GM12878 (cell line): ENCODE measurements around the gene HLA-DRA. TPM values are rescaled to one million over a fixed set of nuclear protein-coding genes. Genes with fewer than 3 reads are reported as not detected.

Experiments used
- ATAC-seq: fragments of 200-7000 bp; cut with Tn5 transposase; 3 replicates; pipeline ENCODE4 v1.9.1; 2020; ENCODE audit warnings: mild to moderate bottlenecking, moderate library complexity
- Bru-seq: library from RNA; stranded (reverse); fragments of 400-500 nt; gene quantifications from one replicate; lab custom pipeline; 2021; lab: Mats Ljungman, UMichigan
- BruChase-seq, 2 experiments: library from RNA; stranded (reverse); fragments of 400-500 nt; gene quantifications; one replicate each; lab custom pipeline; 2021; lab: Mats Ljungman, UMichigan
- BruUV-seq: library from RNA; stranded (reverse); fragments of 400-500 nt; replicated peaks from 2 replicates; lab custom pipeline; 2021; lab: Mats Ljungman, UMichigan
- CTCF ChIA-PET: fragments of 300-600 bp; sonication (Branson Sonifier 250); formaldehyde crosslinking; extraction: SDS; loops from one replicate; lab custom pipeline; 2021; ENCODE audit warnings: inconsistent platforms; lab: Yijun Ruan, JAX
- POLR2A ChIA-PET: fragments of 350-600 bp; formaldehyde crosslinking; extraction: SDS; loops from one replicate; lab custom pipeline; 2021; ENCODE audit warnings: inconsistent platforms; lab: Charles Lee
- RAD21 ChIA-PET: fragments of 300-600 bp; sonication (Branson Sonifier 250); formaldehyde crosslinking; loops from one replicate; lab custom pipeline; 2023; ENCODE audit warnings: antibody characterized with exemption; ENCODE audit not compliant: unreplicated experiment; lab: Charles Lee
- SMC1A ChIA-PET: fragments of 300-600 bp; sonication (Branson Sonifier 250); formaldehyde crosslinking; loops from one replicate; lab custom pipeline; 2023; ENCODE audit not compliant: unreplicated experiment, uncharacterized antibody; lab: Charles Lee
- DNase-seq: peaks from one replicate; pipeline ENCODE4 v3.0.0-alpha.2; 2011; ENCODE audit warnings: low read depth, low spot score
- FAIRE-seq: peaks from 3 replicates; lab custom pipeline; 2011; peaks lifted over from hg19 to GRCh38; lab: Jason Lieb, UNC
- H2AFZ ChIP-seq: 2 replicates; pipeline ENCODE4 v1.6.0; 2011; ENCODE audit warnings: low read depth, low read length, control low read depth; ENCODE audit not compliant: control insufficient read depth
- H3K27ac ChIP-seq: 2 replicates; pipeline ENCODE4 v1.5.1; 2011; ENCODE audit warnings: control low read depth; ENCODE audit not compliant: control insufficient read depth, insufficient read depth
- H3K27me3 ChIP-seq, 2 experiments: replicated peaks in 1 of 2; 2 replicates each; pipeline versions ENCODE4 v1.6.0 to v1.6.1; 2011; ENCODE audit warnings: low read length in 1 of 2; ENCODE audit not compliant: control insufficient read depth in 2 of 2, insufficient read depth in 2 of 2
- H3K36me3 ChIP-seq, 2 experiments: 2 replicates each; pipeline ENCODE4 v1.5.1; 2011; ENCODE audit warnings: low read length in 1 of 2; ENCODE audit not compliant: control insufficient read depth in 2 of 2, insufficient read depth in 2 of 2
- H3K4me1 ChIP-seq: 2 replicates; pipeline ENCODE4 v1.6.1; 2011; ENCODE audit warnings: mild to moderate bottlenecking, low read length, moderate library complexity, mixed read lengths; ENCODE audit not compliant: control insufficient read depth, insufficient read depth
- H3K4me2 ChIP-seq: 2 replicates; pipeline ENCODE4 v1.6.0; 2011; ENCODE audit warnings: control low read depth; ENCODE audit not compliant: control insufficient read depth, insufficient read depth
- H3K4me3 ChIP-seq: fragments of 200-600 bp; sonication (generic); 2 replicates; pipeline ENCODE4 v1.5.1; 2016
- H3K79me2 ChIP-seq: 2 replicates; pipeline ENCODE4 v1.6.0; 2011; ENCODE audit warnings: low read length; ENCODE audit not compliant: control insufficient read depth, insufficient read depth
- H3K9ac ChIP-seq: 2 replicates; pipeline ENCODE4 v1.8.0; 2011; ENCODE audit warnings: low read length, control low read depth, mixed read lengths; ENCODE audit not compliant: control insufficient read depth, insufficient read depth
- H3K9me3 ChIP-seq: replicated peaks from 3 replicates; pipeline ENCODE4 v1.5.1; 2011; ENCODE audit warnings: mild to moderate bottlenecking, low read length; ENCODE audit not compliant: control insufficient read depth, insufficient read depth
- H4K20me1 ChIP-seq: 2 replicates; pipeline ENCODE4 v1.6.0; 2011; ENCODE audit not compliant: control insufficient read depth, insufficient read depth
- CBFB ChIP-seq: IDR thresholded peaks from 2 replicates; pipeline ENCODE4 v1.6.1; 2016; ENCODE audit warnings: antibody characterized with exemption, low read depth
- E2F4 ChIP-seq: IDR thresholded peaks from 2 replicates; pipeline ENCODE4 v1.6.1; 2012; ENCODE audit warnings: low read depth, low read length, improper control_type of control experiment
- ELK1 ChIP-seq: IDR thresholded peaks from 2 replicates; pipeline ENCODE4 v1.6.1; 2012; ENCODE audit warnings: low read depth, low read length, improper control_type of control experiment
- ESRRA ChIP-seq: IDR thresholded peaks from 2 replicates; pipeline ENCODE4 v1.6.1; 2012; ENCODE audit warnings: mild to moderate bottlenecking, low read length, improper control_type of control experiment
- HDAC2 ChIP-seq: fragments of 200-600 bp; sonication (generic); IDR thresholded peaks from 2 replicates; pipeline ENCODE4 v1.6.1; 2017
- NR2C1 ChIP-seq: fragments of 450-650 bp; IDR thresholded peaks from 2 replicates; pipeline ENCODE4 v1.6.1; 2017; ENCODE audit warnings: antibody characterized with exemption, mild to moderate bottlenecking, moderate library complexity
- SREBF2 ChIP-seq: IDR thresholded peaks from 2 replicates; pipeline ENCODE4 v1.6.1; 2012; ENCODE audit warnings: mild to moderate bottlenecking, low read length
- TCF3 ChIP-seq: IDR thresholded peaks from 2 replicates; pipeline ENCODE4 v1.6.1; 2012; ENCODE audit warnings: low read depth, mild to moderate bottlenecking, low read length, borderline replicate concordance; ENCODE audit not compliant: insufficient read depth
- YY1 ChIP-seq: IDR thresholded peaks from 2 replicates; pipeline ENCODE4 v1.6.1; 2011; ENCODE audit warnings: low read depth, mild to moderate bottlenecking, low read length
- ZSCAN29 ChIP-seq: fragments of 450-650 bp; IDR thresholded peaks from 2 replicates; pipeline ENCODE4 v1.6.1; 2017; ENCODE audit warnings: mild to moderate bottlenecking, moderate library complexity
- WGBS: methylation state at CpG from one replicate; pipeline ENCODE4 v1.1.6; 2016; ENCODE audit warnings: low lambda C conversion rate; ENCODE audit not compliant: insufficient replicate concordance, insufficient coverage; ENCODE audit errors: missing lambda C conversion rate; 5-methylcytosine and 5-hydroxymethylcytosine counted together
- in situ Hi-C: fragments of 300-500 bp; cut with MboI; formaldehyde crosslinking; loops from 9 replicates; pipeline ENCODE4 v1.14.3; 2018; ENCODE audit warnings: mixed read lengths
- intact Hi-C: fragments of 100-400 bp; cut with micrococcal nuclease; formaldehyde crosslinking; loops from one replicate; pipeline ENCODE4 v1.14.2; 2022; ENCODE audit not compliant: unreplicated experiment
- long read RNA-seq, 2 experiments: library from polyadenylated mRNA; unstranded; transcript quantifications; one replicate each; pipeline ENCODE4 v2.0.0, GENCODE V29; 2019 to 2020
- polyA minus RNA-seq, 3 experiments: library from RNA; depleted of rRNA, polyadenylated mRNA; stranded (reverse); fragments of >200 nt; gene quantifications; 2 replicates each; pipeline ENCODE4 v1.2.3, GENCODE V29; 2011
- polyA plus RNA-seq, 11 experiments: library from polyadenylated mRNA; depleted of rRNA in 4 of 11; unstranded in 6 of 11; stranded (reverse) in 5 of 11; fragments of >200 nt; fragmentation: Nextera tagmentation in 4 of 11; fragmentation: Illumina TruSeq in 1 of 11; extraction: Ambion mirVana in 4 of 11; extraction: Trizol in 1 of 11; gene quantifications; 1 replicate in 1 of 11; 2 replicates in 10 of 11; pipeline versions ENCODE4 v1.2.1 to v1.2.3, GENCODE V29; 2011 to 2016; ENCODE audit warnings: inconsistent platforms in 2 of 11, missing spikeins in 2 of 11, low read depth in 1 of 11
- total RNA-seq, 4 experiments: library from RNA; depleted of rRNA in 3 of 4; stranded (reverse); fragments of >200 nt in 3 of 4; fragmentation: Illumina TruSeq in 1 of 4; extraction: Trizol in 1 of 4; gene quantifications; 2 replicates each; pipeline versions ENCODE4 v1.2.1 to v1.2.3, GENCODE V29; 2013 to 2021
- TF ChIP-seq, protein P1 (sequence below): fragments of 450-650 bp; IDR thresholded peaks from 2 replicates; pipeline ENCODE4 v1.6.1; 2017; ENCODE audit warnings: borderline replicate concordance
- TF ChIP-seq, protein P2 (sequence below): IDR thresholded peaks from 2 replicates; pipeline ENCODE4 v1.6.1; 2011; ENCODE audit warnings: borderline replicate concordance, low read depth, mild to moderate bottlenecking, moderate library complexity, low read length; ENCODE audit not compliant: insufficient read depth, poor library complexity, severe bottlenecking

HLA-DRA gene
- total RNA-seq (2013; cell fraction: nucleolus; rRNA removed), result 1,287 and 1,330 TPM in 2 replicates
- 2,559 and 2,863 TPM in 2 replicates for total RNA-seq (2014; rRNA removed)
- total RNA-seq (2014; rRNA removed; fragmentation: Illumina TruSeq; extraction: Trizol), result 2,824 and 2,869 TPM in 2 replicates
- total RNA-seq (2021), result 2,040 and 2,127 TPM in 2 replicates
- 4,381 TPM for polyA plus RNA-seq (2011; ENCODE audit: low read depth)
- polyA plus RNA-seq (2011; rRNA removed), result 6,832 and 7,093 TPM in 2 replicates
- 4,390 and 4,721 TPM in 2 replicates for polyA plus RNA-seq (2011; cell fraction: cytosol; rRNA removed)
- 1,234 and 2,181 TPM in 2 replicates for polyA plus RNA-seq (2011; cell fraction: nucleus; rRNA removed)
- polyA plus RNA-seq (2012), result 3,681 and 3,742 TPM in 2 replicates
- 3,849 and 4,829 TPM in 2 replicates for polyA plus RNA-seq (2014; fragmentation: Illumina TruSeq; extraction: Trizol)
- 1,000 to 10,000 TPM; 4,131 to 6,024 TPM for polyA plus RNA-seq (2014; fragmentation: Nextera tagmentation; extraction: Ambion mirVana)
- polyA plus RNA-seq (2014; rRNA removed), result 2,742 and 2,894 TPM in 2 replicates
- polyA plus RNA-seq (2016; fragmentation: Nextera tagmentation; extraction: Ambion mirVana), result 1,000 to 10,000 TPM; 2,299 to 2,366 TPM
- polyA minus RNA-seq (2011; rRNA and poly(A)+ RNA removed), result 2,520 and 2,732 TPM in 2 replicates
- polyA minus RNA-seq (2011; cell fraction: cytosol; rRNA and poly(A)+ RNA removed), result 587 and 631 TPM in 2 replicates
- polyA minus RNA-seq (2011; cell fraction: nucleus; rRNA and poly(A)+ RNA removed), result 263 and 275 TPM in 2 replicates
- percentile 100 among the genes with signal in this experiment for Bru-seq, nascent RNA
- percentile 100 among the genes with signal in this experiment for BruChase-seq, experiment 1, labeled RNA remaining after a 6-hour chase
- BruChase-seq, experiment 2, labeled RNA remaining after a 2-hour chase, result percentile 100 among the genes with signal in this experiment
- long read RNA-seq, experiment 1, transcript HLA-DRA-202 (5 exons, 1,280 nt), result major isoform, 1,908 of 1,970 reads
- long read RNA-seq, experiment 1, transcript HLA-DRA-201 (5 exons, 1,169 nt), result minor isoform, 8 of 1,970 reads
- long read RNA-seq, experiment 1, partial matches to known transcripts, result 19 of 1,970 reads
- long read RNA-seq, experiment 1, other reads (novel, unspliced or antisense), result 35 of 1,970 reads
- long read RNA-seq, experiment 2, transcript HLA-DRA-202 (5 exons, 1,280 nt), result major isoform, 12,283 of 12,633 reads
- long read RNA-seq, experiment 2, transcript HLA-DRA-201 (5 exons, 1,169 nt), result minor isoform, 26 of 12,633 reads
- long read RNA-seq, experiment 2, partial matches to known transcripts, result 126 of 12,633 reads
- long read RNA-seq, experiment 2, other reads (novel, unspliced or antisense), result 198 of 12,633 reads

DNA sequence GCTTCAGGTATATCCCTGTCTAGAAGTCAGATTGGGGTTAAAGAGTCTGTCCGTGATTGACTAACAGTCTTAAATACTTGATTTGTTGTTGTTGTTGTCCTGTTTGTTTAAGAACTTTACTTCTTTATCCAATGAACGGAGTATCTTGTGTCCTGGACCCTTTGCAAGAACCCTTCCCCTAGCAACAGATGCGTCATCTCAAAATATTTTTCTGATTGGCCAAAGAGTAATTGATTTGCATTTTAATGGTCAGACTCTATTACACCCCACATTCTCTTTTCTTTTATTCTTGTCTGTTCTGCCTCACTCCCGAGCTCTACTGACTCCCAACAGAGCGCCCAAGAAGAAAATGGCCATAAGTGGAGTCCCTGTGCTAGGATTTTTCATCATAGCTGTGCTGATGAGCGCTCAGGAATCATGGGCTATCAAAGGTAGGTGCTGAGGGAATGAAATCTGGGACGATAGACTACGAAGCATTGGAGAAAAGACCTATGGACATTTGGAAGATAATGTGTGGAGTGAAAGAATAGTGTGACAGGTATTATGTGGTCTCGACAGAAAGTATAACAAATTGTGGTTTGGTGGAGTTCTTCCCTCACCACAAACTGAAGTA, at the start of gene HLA-DRA:
Gene HLA-DRA (plus strand): TSS at position 286 of the 613 bp plus-strand sequence. CDS start 64 bp downstream, at position 350.
- POLR2A ChIA-PET, result interaction anchor here (0.7 to 2.4 kb wide), 26 partner anchors 8 to 416 kb away, joined by 3 to 29 read pairs (median 6); partner anchors contain the start of genes HLA-DQA1, HLA-DQB1 and HLA-DRB1
- peak; percentile 54 for FAIRE-seq
- no TSS peak for BruUV-seq
- no peak for TF ChIP-seq E2F4
- no peak for TF ChIP-seq SREBF2
- no peak for TF ChIP-seq ELK1
- TF ChIP-seq YY1, result peak; percentile 88
- no peak for TF ChIP-seq ZSCAN29
- TF ChIP-seq, protein P1, sequence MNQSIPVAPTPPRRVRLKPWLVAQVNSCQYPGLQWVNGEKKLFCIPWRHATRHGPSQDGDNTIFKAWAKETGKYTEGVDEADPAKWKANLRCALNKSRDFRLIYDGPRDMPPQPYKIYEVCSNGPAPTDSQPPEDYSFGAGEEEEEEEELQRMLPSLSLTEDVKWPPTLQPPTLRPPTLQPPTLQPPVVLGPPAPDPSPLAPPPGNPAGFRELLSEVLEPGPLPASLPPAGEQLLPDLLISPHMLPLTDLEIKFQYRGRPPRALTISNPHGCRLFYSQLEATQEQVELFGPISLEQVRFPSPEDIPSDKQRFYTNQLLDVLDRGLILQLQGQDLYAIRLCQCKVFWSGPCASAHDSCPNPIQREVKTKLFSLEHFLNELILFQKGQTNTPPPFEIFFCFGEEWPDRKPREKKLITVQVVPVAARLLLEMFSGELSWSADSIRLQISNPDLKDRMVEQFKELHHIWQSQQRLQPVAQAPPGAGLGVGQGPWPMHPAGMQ, result no peak
- no peak for TF ChIP-seq HDAC2
- TF ChIP-seq, protein P2, sequence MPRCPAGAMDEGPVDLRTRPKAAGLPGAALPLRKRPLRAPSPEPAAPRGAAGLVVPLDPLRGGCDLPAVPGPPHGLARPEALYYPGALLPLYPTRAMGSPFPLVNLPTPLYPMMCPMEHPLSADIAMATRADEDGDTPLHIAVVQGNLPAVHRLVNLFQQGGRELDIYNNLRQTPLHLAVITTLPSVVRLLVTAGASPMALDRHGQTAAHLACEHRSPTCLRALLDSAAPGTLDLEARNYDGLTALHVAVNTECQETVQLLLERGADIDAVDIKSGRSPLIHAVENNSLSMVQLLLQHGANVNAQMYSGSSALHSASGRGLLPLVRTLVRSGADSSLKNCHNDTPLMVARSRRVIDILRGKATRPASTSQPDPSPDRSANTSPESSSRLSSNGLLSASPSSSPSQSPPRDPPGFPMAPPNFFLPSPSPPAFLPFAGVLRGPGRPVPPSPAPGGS, result peak; percentile 16
- TF ChIP-seq NR2C1, result no peak
- peak; percentile 95 for TF ChIP-seq CBFB
- peak; percentile 64; the same call in 1 of the 2 replicates for TF ChIP-seq TCF3
- no peak for TF ChIP-seq ESRRA

More for the DNA sequence above, at the start of gene HLA-DRA:
- Histone ChIP-seq H3K9me3 (no peaks in the 10 kb centered on the region), H2AFZ (peak within 1 kb of the TSS; percentile 37), H3K9ac (peak within 1 kb of the TSS; percentile 90), H3K4me3 (peak within 1 kb of the TSS; percentile 99), H3K79me2 (peaks cover 51% of the 10 kb centered on the region), H3K36me3 (peaks cover 16 to 29% of the 10 kb centered on the region in 2 experiments), H3K4me2 (peak within 1 kb of the TSS; percentile 93), H4K20me1 (peaks cover 9% of the 10 kb centered on the region), H3K27ac (peak within 1 kb of the TSS; percentile 100), H3K4me1 (peaks cover 29% of the 10 kb centered on the region), H3K27me3 (no peaks in the 10 kb centered on the region)
- peak; percentile 99 for DNase-seq
- peak; percentile 71 for ATAC-seq
- RAD21 ChIA-PET, result interaction anchor here (0.8 to 1.8 kb wide), 16 partner anchors 20 to 261 kb away, joined by 3 to 14 read pairs (median 5); partner anchors contain the start of genes HLA-DQA1, HLA-DQB1, HLA-DRB1 and HLA-DRB5
- WGBS, result 1% methylated on average over 9 of the region's 9 CpGs
- intact Hi-C loops (loop anchor here (2.0 to 10.0 kb wide), 6 partner anchors 148 to 505 kb away; partner anchors contain the start of genes HLA-DMB, HLA-DQA1 and HLA-DRB1), in situ Hi-C loops (no loop called here)
- CTCF ChIA-PET, result interaction anchor here (0.7 to 1.9 kb wide), 8 partner anchors 11 to 260 kb away, joined by 3 to 13 read pairs (median 3); no protein-coding TSS in a partner anchor
- SMC1A ChIA-PET, result interaction anchor here (0.7 to 2.8 kb wide), 15 partner anchors 20 to 414 kb away, joined by 3 to 10 read pairs (median 4); partner anchors contain the start of genes HLA-DQA1, PSMB9 and TAP1
